Neural cell (in vitro differentiated cells): Measurements from ENCODE around the gene SRSF8. TPM values are rescaled to one million over a fixed set of nuclear protein-coding genes. Genes with fewer than 3 reads are reported as not detected.

Experiments used
- H2AFZ ChIP-seq: fragments of 200-600, 300-800 bp; sonication (generic), shearing (Covaris generic); 2 replicates; pipeline ENCODE4 v1.6.0; 2014; ENCODE audit warnings: low read depth, mild to moderate bottlenecking, antibody characterized with exemption, low read length, moderate library complexity
- H3F3A ChIP-seq: fragments of 200-600 bp; shearing (Covaris generic); 2 replicates; pipeline ENCODE4 v1.6.1; 2016; ENCODE audit warnings: mild to moderate bottlenecking, moderate library complexity, mixed read lengths, antibody characterized with exemption, low read length; ENCODE audit not compliant: insufficient read depth, poor library complexity, severe bottlenecking
- H3K27ac ChIP-seq: fragments of 200-600, 300-800 bp; sonication (generic), shearing (Covaris generic); 2 replicates; pipeline ENCODE4 v1.5.1; 2014; ENCODE audit warnings: mild to moderate bottlenecking, low read length, moderate library complexity
- H3K27me3 ChIP-seq: fragments of 300-800, 200-600 bp; sonication (generic), shearing (Covaris generic); 2 replicates; pipeline ENCODE4 v1.6.0; 2014; ENCODE audit warnings: mild to moderate bottlenecking, low read depth, low read length, moderate library complexity; ENCODE audit not compliant: insufficient read depth
- H3K36me3 ChIP-seq: fragments of 300-800, 200-600 bp; sonication (generic), shearing (Covaris generic); 2 replicates; pipeline ENCODE4 v1.5.1; 2014; ENCODE audit warnings: mild to moderate bottlenecking, antibody characterized with exemption, low read length, moderate library complexity; ENCODE audit not compliant: insufficient read depth
- H3K4me2 ChIP-seq: fragments of 300-800, 200-600 bp; sonication (generic), shearing (Covaris generic); 2 replicates; pipeline ENCODE4 v1.6.0; 2014; ENCODE audit warnings: mild to moderate bottlenecking, low read length
- H3K4me3 ChIP-seq: fragments of 300-800, 200-600 bp; sonication (generic), shearing (Covaris generic); 2 replicates; pipeline ENCODE4 v1.5.1; 2014; ENCODE audit warnings: mild to moderate bottlenecking, low read length, moderate library complexity
- H3K79me2 ChIP-seq: fragments of 200-600 bp; shearing (Covaris generic); replicated peaks from 2 replicates; pipeline ENCODE4 v1.6.0; 2014; ENCODE audit warnings: mild to moderate bottlenecking, low read length, moderate library complexity; ENCODE audit not compliant: insufficient read depth
- H3K9ac ChIP-seq: fragments of 300-800, 200-600 bp; sonication (generic), shearing (Covaris generic); 2 replicates; pipeline ENCODE4 v1.6.1; 2016; ENCODE audit warnings: mild to moderate bottlenecking, low read length, mixed read lengths
- H3K9me2 ChIP-seq: fragments of 200-600 bp; shearing (Covaris generic); 2 replicates; pipeline ENCODE4 v1.6.1; 2016; ENCODE audit warnings: mild to moderate bottlenecking, low read length, mixed read lengths; ENCODE audit not compliant: insufficient read depth
- H3K9me3 ChIP-seq: fragments of 200-600, 300-800 bp; sonication (generic), shearing (Covaris generic); 2 replicates; pipeline ENCODE4 v1.6.1; 2016; ENCODE audit warnings: mild to moderate bottlenecking, mixed run types, low read length, moderate library complexity, mixed read lengths
- H4K20me1 ChIP-seq: fragments of 200-600 bp; shearing (Covaris generic); 2 replicates; pipeline ENCODE4 v1.6.1; 2016; ENCODE audit warnings: mild to moderate bottlenecking, mixed run types; ENCODE audit not compliant: insufficient read depth
- EP300 ChIP-seq: fragments of 450-650 bp; conservative IDR thresholded peaks from 2 replicates; pipeline ENCODE4 v1.6.1; 2014; ENCODE audit warnings: antibody characterized with exemption, mild to moderate bottlenecking, moderate library complexity; ENCODE audit not compliant: poor library complexity, severe bottlenecking
- EZH2 ChIP-seq: fragments of 200-600, 300-800 bp; shearing (Covaris generic), sonication (generic); IDR thresholded peaks from 2 replicates; pipeline ENCODE4 v1.6.1; 2014; ENCODE audit warnings: antibody characterized with exemption, low read length, borderline replicate concordance, mild to moderate bottlenecking; ENCODE audit not compliant: insufficient read depth, poor library complexity, severe bottlenecking
- MXI1 ChIP-seq: fragments of 450-650 bp; conservative IDR thresholded peaks from 2 replicates; pipeline ENCODE4 v1.6.1; 2014; ENCODE audit warnings: antibody characterized with exemption, mild to moderate bottlenecking; ENCODE audit not compliant: poor library complexity, severe bottlenecking
- POLR2AphosphoS5 ChIP-seq: IDR thresholded peaks from 2 replicates; pipeline ENCODE4 v1.6.1; 2012
- RAD21 ChIP-seq: fragments of 450-650 bp; conservative IDR thresholded peaks from 2 replicates; pipeline ENCODE4 v1.6.1; 2014; ENCODE audit warnings: antibody characterized with exemption, mild to moderate bottlenecking, moderate library complexity
- REST ChIP-seq: IDR thresholded peaks from 2 replicates; pipeline ENCODE4 v1.6.1; 2012; ENCODE audit warnings: borderline replicate concordance
- SMC3 ChIP-seq: fragments of 450-650 bp; conservative IDR thresholded peaks from 2 replicates; pipeline ENCODE4 v1.6.1; 2014; ENCODE audit warnings: antibody characterized with exemption, mild to moderate bottlenecking, moderate library complexity; ENCODE audit not compliant: poor library complexity
- TAF1 ChIP-seq: IDR thresholded peaks from 2 replicates; pipeline ENCODE4 v1.6.1; 2012; ENCODE audit warnings: low read depth
- polyA plus RNA-seq: library from polyadenylated mRNA; depleted of rRNA; stranded (reverse); fragments of >200 nt; gene quantifications from 2 replicates; pipeline ENCODE4 v1.2.3, GENCODE V29; 2014
- TF ChIP-seq, protein P1 (sequence below): fragments of 450-650 bp; IDR thresholded peaks from 2 replicates; pipeline ENCODE4 v1.5.1; 2014; ENCODE audit warnings: antibody characterized with exemption, mild to moderate bottlenecking, moderate library complexity; ENCODE audit not compliant: poor library complexity, severe bottlenecking

Gene SRSF8
- polyA plus RNA-seq, 1 donor from 2014 or later, result 44.6 TPM

DNA sequence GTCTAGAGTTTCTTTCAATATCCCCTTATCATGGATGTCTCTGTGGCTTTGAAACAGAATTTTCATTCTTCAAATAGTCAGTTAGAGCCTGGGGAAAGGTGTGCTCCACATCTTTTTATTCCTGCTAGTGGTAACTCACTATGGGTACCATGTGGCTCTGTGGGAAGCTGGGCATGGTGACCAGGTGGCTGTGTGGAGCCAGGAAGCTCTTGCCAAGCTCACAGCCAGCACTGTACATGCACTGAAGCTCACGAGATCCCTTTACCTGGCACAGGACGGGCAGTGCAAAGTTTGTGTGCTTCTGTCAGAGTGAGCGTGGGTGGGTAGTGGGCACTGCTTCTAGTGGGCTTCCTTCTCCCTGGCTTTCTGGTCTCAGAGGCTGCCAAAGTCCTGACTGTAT, 23.8 kb upstream of the SRSF8 start:
- no peak overlapping the region for H3K9ac ChIP-seq
- H2AFZ ChIP-seq, result no peak overlapping the region

DNA sequence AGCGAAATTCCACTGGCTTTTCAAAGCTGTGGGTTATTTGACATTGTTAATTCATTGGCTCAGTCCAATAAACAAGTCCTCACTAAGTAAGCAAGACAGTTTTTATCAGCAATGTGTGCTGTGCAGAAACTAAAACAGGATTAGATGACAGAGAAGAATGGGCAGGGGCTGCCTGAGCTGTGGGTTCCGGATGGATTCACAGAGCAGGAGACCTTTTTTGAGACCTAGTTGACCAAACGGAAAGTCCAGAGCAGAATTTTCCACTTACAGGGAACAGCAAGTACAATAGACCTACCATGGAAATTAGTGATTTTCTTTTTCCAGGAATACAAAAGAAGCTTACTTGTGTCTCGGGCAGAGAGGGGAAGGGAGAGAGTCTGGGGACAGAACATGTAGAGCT, 22.7 kb upstream of the SRSF8 start:
- TF ChIP-seq MXI1 (no peak), EP300 (no peak), EZH2 (no peak), REST (no peak), POLR2AphosphoS5 (no peak), SMC3 (no peak), TAF1 (no peak), RAD21 (no peak)
- TF ChIP-seq, protein P1, sequence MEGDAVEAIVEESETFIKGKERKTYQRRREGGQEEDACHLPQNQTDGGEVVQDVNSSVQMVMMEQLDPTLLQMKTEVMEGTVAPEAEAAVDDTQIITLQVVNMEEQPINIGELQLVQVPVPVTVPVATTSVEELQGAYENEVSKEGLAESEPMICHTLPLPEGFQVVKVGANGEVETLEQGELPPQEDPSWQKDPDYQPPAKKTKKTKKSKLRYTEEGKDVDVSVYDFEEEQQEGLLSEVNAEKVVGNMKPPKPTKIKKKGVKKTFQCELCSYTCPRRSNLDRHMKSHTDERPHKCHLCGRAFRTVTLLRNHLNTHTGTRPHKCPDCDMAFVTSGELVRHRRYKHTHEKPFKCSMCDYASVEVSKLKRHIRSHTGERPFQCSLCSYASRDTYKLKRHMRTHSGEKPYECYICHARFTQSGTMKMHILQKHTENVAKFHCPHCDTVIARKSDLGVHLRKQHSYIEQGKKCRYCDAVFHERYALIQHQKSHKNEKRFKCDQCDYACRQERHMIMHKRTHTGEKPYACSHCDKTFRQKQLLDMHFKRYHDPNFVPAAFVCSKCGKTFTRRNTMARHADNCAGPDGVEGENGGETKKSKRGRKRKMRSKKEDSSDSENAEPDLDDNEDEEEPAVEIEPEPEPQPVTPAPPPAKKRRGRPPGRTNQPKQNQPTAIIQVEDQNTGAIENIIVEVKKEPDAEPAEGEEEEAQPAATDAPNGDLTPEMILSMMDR, result no peak
- H2AFZ ChIP-seq, result no peak overlapping the region

More for the DNA sequence above, 23.8 kb upstream of the SRSF8 start:
- no peaks in the 10 kb centered on the region for H3K36me3 ChIP-seq
- no peak overlapping the region for H3K27ac ChIP-seq
- H3K9me2 ChIP-seq, result no peaks in the 10 kb centered on the region
- no peaks in the 10 kb centered on the region for H4K20me1 ChIP-seq
- H3F3A ChIP-seq, result no peaks in the 10 kb centered on the region
- no peaks in the 10 kb centered on the region for H3K27me3 ChIP-seq
- no peak overlapping the region for H3K4me3 ChIP-seq
- H3K79me2 ChIP-seq, result no peaks in the 10 kb centered on the region
- H3K4me2 ChIP-seq, result no peak overlapping the region
- TF ChIP-seq POLR2AphosphoS5, result no peak
- TF ChIP-seq EZH2, result no peak
- TF ChIP-seq RAD21, result no peak
- TF ChIP-seq SMC3, result no peak
- TF ChIP-seq TAF1, result no peak
- TF ChIP-seq EP300, result no peak
- no peak for TF ChIP-seq REST
- H3K9me3 ChIP-seq, result no peaks in the 10 kb centered on the region

More for the DNA sequence above, 22.7 kb upstream of the SRSF8 start:
- Histone ChIP-seq H3K4me3 (no peak overlapping the region), H3K9me2 (no peaks in the 10 kb centered on the region), H3K4me2 (no peak overlapping the region), H3K9ac (no peak overlapping the region), H4K20me1 (no peaks in the 10 kb centered on the region), H3K9me3 (no peaks in the 10 kb centered on the region), H3F3A (no peaks in the 10 kb centered on the region), H3K27me3 (no peaks in the 10 kb centered on the region), H3K36me3 (no peaks in the 10 kb centered on the region), H3K79me2 (no peaks in the 10 kb centered on the region), H3K27ac (no peak overlapping the region)
